ENCODE data around the gene CLDN3.
A peak's percentile ranks its signal among the peaks of the same experiment; 100 is the strongest.

CLDN3 gene

GRCh38 chr7:73770860-73771670, 995 bp upstream of the CLDN3 start:
- DNase-seq, result no peak

GRCh38 chr7:73769481-73770001, 529 bp downstream of the CLDN3 start:
- no peak for DNase-seq

- no peak for DNase-seq
These were observed 1.2 kb downstream of the CLDN3 start for GRCh38 chr7:73768641-73769480.

GRCh38 chr7:73766556-73767229, 3.4 kb downstream of the CLDN3 start:
- no peak for DNase-seq

- DNase-seq, result no peak
These were observed 7.4 kb downstream of the CLDN3 start for GRCh38 chr7:73762659-73762999.

- DNase-seq, result no peak
These were observed 8.0 kb downstream of the CLDN3 start for GRCh38 chr7:73761854-73762658.

- no peak for DNase-seq
These were observed 11.4 kb downstream of the CLDN3 start for GRCh38 chr7:73758581-73759138.

- DNase-seq, result peak in 5 of 56 donors; percentile 5 to 27 (median 12)
These were observed 19.9 kb downstream of the CLDN3 start for GRCh38 chr7:73749931-73750776.

GRCh38 chr7:73746378-73746777, 23.7 kb downstream of the CLDN3 start:
- no peak for DNase-seq

GRCh38 chr7:73742753-73743641, 27.1 kb downstream of the CLDN3 start:
- peak in 21 of 56 donors; percentile 7 to 84 (median 30) for DNase-seq

GRCh38 chr7:73742338-73742752, 27.7 kb downstream of the CLDN3 start:
- DNase-seq, result no peak

GRCh38 chr7:73741600-73741999, 28.5 kb downstream of the CLDN3 start:
- no peak for DNase-seq

GRCh38 chr7:73740771-73741170, 29.3 kb downstream of the CLDN3 start:
- no peak for DNase-seq

GRCh38 chr7:73740212-73740611, 29.9 kb downstream of the CLDN3 start:
- no peak for DNase-seq

- peak in 1 of 56 donors; percentile 13 for DNase-seq
These were observed 30.7 kb downstream of the CLDN3 start for GRCh38 chr7:73739387-73739767.

- DNase-seq, result peak; percentile 52 to 99 (median 97)
These were observed 31.3 kb downstream of the CLDN3 start, which contains the start of gene ABHD11 for GRCh38 chr7:73738612-73739386. Gene ABHD11, minus strand, starts transcription at chr7:73738802. Its CDS starts 32 bp downstream, at chr7:73738770.

GRCh38 chr7:73738220-73738611, 31.9 kb downstream of the CLDN3 start:
- peak in 30 of 56 donors; percentile 13 to 66 (median 39) for DNase-seq

All from amygdala (tissue), 56 donors.